PC-3 (cell line): ENCODE measurements around the gene STOML3. TPM values are rescaled to one million over a fixed set of nuclear protein-coding genes. Genes with fewer than 3 reads are reported as not detected.

ENCODE experiments used
- ATAC-seq: fragments of 200-7000 bp; cut with Tn5 transposase; 2 replicates; pipeline ENCODE4 v1.9.1; 2020; ENCODE audit warnings: mild to moderate bottlenecking, moderate library complexity
- BruUV-seq: library from RNA; stranded (reverse); fragments of 400-500 nt; replicated peaks from 2 replicates; lab custom pipeline; 2021; lab: Mats Ljungman, UMichigan
- CTCF ChIA-PET: fragments of 300-600 bp; sonication (Branson Sonifier 250); formaldehyde crosslinking; loops from one replicate; lab custom pipeline; 2022; ENCODE audit warnings: antibody characterized with exemption; lab: Charles Lee
- POLR2A ChIA-PET: fragments of 300-600 bp; sonication (Branson Sonifier 250); formaldehyde crosslinking; loops from one replicate; lab custom pipeline; 2022; ENCODE audit warnings: antibody characterized with exemption; ENCODE audit not compliant: unreplicated experiment; lab: Charles Lee
- DNase-seq: peaks from one replicate; pipeline ENCODE4 v3.0.0-alpha.2; 2015
- H2AFZ ChIP-seq: fragments of 300-600 bp; sonication (generic); 2 replicates; pipeline ENCODE4 v1.6.0; 2016; ENCODE audit warnings: antibody characterized with exemption, low read length
- H3F3A ChIP-seq: fragments of 300-600 bp; sonication (generic); one replicate; pipeline ENCODE4 v1.6.0; 2017; ENCODE audit warnings: antibody characterized with exemption, low read length, control low read depth, mild to moderate bottlenecking; ENCODE audit not compliant: unreplicated experiment
- H3K27ac ChIP-seq: fragments of 300-600 bp; sonication (generic); 2 replicates; pipeline ENCODE4 v1.5.1; 2016; ENCODE audit warnings: mild to moderate bottlenecking, low read length
- H3K27me3 ChIP-seq: fragments of 300-600 bp; sonication (generic); 2 replicates; pipeline ENCODE4 v1.6.1; 2016; ENCODE audit warnings: low read length, mixed read lengths
- H3K36me3 ChIP-seq: fragments of 300-600 bp; sonication (generic); 2 replicates; pipeline ENCODE4 v1.6.1; 2016; ENCODE audit warnings: low read depth, mixed run types, low read length, mixed read lengths
- H3K4me1 ChIP-seq: fragments of 300-600 bp; sonication (generic); 2 replicates; pipeline ENCODE4 v1.5.1; 2016; ENCODE audit warnings: low read length; ENCODE audit not compliant: insufficient read depth
- H3K4me2 ChIP-seq: fragments of 300-600 bp; sonication (generic); 2 replicates; pipeline ENCODE4 v1.6.0; 2016; ENCODE audit warnings: low read length
- H3K4me3 ChIP-seq: fragments of 300-600 bp; sonication (generic); 2 replicates; pipeline ENCODE4 v1.5.1; 2016; ENCODE audit warnings: mild to moderate bottlenecking, low read length, mixed read lengths
- H3K79me2 ChIP-seq: fragments of 300-600 bp; sonication (generic); 2 replicates; pipeline ENCODE4 v1.6.1; 2017; ENCODE audit warnings: low read length, mixed read lengths
- H3K9ac ChIP-seq: fragments of 300-600 bp; sonication (generic); 2 replicates; pipeline ENCODE4 v1.6.0; 2016; ENCODE audit warnings: mild to moderate bottlenecking, low read length
- H3K9me2 ChIP-seq: fragments of 300-600 bp; sonication (generic); replicated peaks from 2 replicates; pipeline ENCODE4 v1.6.1; 2016; ENCODE audit warnings: mixed run types, low read length, mixed read lengths
- H3K9me3 ChIP-seq: fragments of 300-600 bp; sonication (generic); 2 replicates; pipeline ENCODE4 v1.6.1; 2016; ENCODE audit warnings: low read length, mixed read lengths
- H4K20me1 ChIP-seq: fragments of 300-600 bp; sonication (generic); 2 replicates; pipeline ENCODE4 v1.6.1; 2016; ENCODE audit warnings: low read length, mixed read lengths
- CTCF ChIP-seq: fragments of 300-600 bp; sonication (generic); conservative IDR thresholded peaks from 2 replicates; pipeline ENCODE4 v1.5.1; 2017; ENCODE audit warnings: antibody characterized with exemption, low read depth, mild to moderate bottlenecking, low read length
- EZH2 ChIP-seq: fragments of 300-600 bp; sonication (generic); IDR thresholded peaks from one replicate; pipeline ENCODE4 v1.6.1; 2017; ENCODE audit warnings: antibody characterized with exemption, mild to moderate bottlenecking, low read length; ENCODE audit not compliant: unreplicated experiment
- EZH2phosphoT487 ChIP-seq: fragments of 300-600 bp; sonication (generic); IDR thresholded peaks from 2 replicates; pipeline ENCODE4 v1.6.1; 2018; ENCODE audit warnings: mild to moderate bottlenecking, antibody characterized with exemption, low read length, borderline replicate concordance
- intact Hi-C: fragments of 100-400 bp; cut with micrococcal nuclease; formaldehyde crosslinking; loops from 2 replicates; pipeline ENCODE4 v1.9.0; 2023
- total RNA-seq: library from RNA; depleted of rRNA; stranded (reverse); fragments of >200 nt; gene quantifications from 2 replicates; pipeline ENCODE4 v1.2.3, GENCODE V29; 2014

STOML3 gene
- total RNA-seq, 1 experiment from 2014 or later = not detected

- TF ChIP-seq CTCF (no peak), EZH2 (no peak), EZH2phosphoT487 (no peak)
- peak; percentile 37 for DNase-seq
- CTCF ChIA-PET = interaction anchor here (0.6 kb wide), 1 partner anchor 579 kb away, joined by 3 read pairs; the partner anchor contains the start of gene LHFPL6
- intact Hi-C loops = no loop called here
- no peaks in the 10 kb centered on the region for H3K9me3 ChIP-seq
- no peak overlapping the region for H3K27ac ChIP-seq
- H3K4me1 ChIP-seq = 0 out of 2 replicates have a peak, but pooled peaks cover 7% of the 10 kb centered on the region
- no peak overlapping the region for H3K4me3 ChIP-seq
- H4K20me1 ChIP-seq = no peaks in the 10 kb centered on the region
- H3K27me3 ChIP-seq = no peaks in the 10 kb centered on the region
- peaks cover 41% of the 10 kb centered on the region for H3K36me3 ChIP-seq
- 0 out of 2 replicates have a peak, but pooled peaks have one; percentile 27 for ATAC-seq
- no peak overlapping the region for H2AFZ ChIP-seq
- POLR2A ChIA-PET = no interaction called here
- H3K9me2 ChIP-seq = no peaks in the 10 kb centered on the region
- no TSS peak for BruUV-seq
- H3K79me2 ChIP-seq = no peaks in the 10 kb centered on the region
- no peak overlapping the region for H3K9ac ChIP-seq
- H3K4me2 ChIP-seq = no peak overlapping the region
- H3F3A ChIP-seq = no peaks in the 10 kb centered on the region
Observed at GRCh38 chr13:39023761-39024160, 33.1 kb upstream of the STOML3 start.

- Histone ChIP-seq H2AFZ (no peak overlapping the region), H3F3A (no peaks in the 10 kb centered on the region), H3K79me2 (no peaks in the 10 kb centered on the region), H3K36me3 (peaks cover 38% of the 10 kb centered on the region), H3K9me3 (no peaks in the 10 kb centered on the region), H3K4me3 (no peak overlapping the region), H4K20me1 (no peaks in the 10 kb centered on the region), H3K27me3 (no peaks in the 10 kb centered on the region), H3K4me1 (0 out of 2 replicates have a peak, but pooled peaks cover 7% of the 10 kb centered on the region), H3K9me2 (no peaks in the 10 kb centered on the region), H3K4me2 (no peak overlapping the region), H3K9ac (no peak overlapping the region), H3K27ac (no peak overlapping the region)
- no peak for TF ChIP-seq CTCF
- no peak for TF ChIP-seq EZH2phosphoT487
- TF ChIP-seq EZH2 = no peak
- ChIA-PET CTCF (no interaction called here), POLR2A (no interaction called here)
- intact Hi-C loops = no loop called here
- no peak for DNase-seq
- ATAC-seq = no peak
- BruUV-seq = no TSS peak
Observed at GRCh38 chr13:39023316-39023715, 32.7 kb upstream of the STOML3 start.

DNA sequence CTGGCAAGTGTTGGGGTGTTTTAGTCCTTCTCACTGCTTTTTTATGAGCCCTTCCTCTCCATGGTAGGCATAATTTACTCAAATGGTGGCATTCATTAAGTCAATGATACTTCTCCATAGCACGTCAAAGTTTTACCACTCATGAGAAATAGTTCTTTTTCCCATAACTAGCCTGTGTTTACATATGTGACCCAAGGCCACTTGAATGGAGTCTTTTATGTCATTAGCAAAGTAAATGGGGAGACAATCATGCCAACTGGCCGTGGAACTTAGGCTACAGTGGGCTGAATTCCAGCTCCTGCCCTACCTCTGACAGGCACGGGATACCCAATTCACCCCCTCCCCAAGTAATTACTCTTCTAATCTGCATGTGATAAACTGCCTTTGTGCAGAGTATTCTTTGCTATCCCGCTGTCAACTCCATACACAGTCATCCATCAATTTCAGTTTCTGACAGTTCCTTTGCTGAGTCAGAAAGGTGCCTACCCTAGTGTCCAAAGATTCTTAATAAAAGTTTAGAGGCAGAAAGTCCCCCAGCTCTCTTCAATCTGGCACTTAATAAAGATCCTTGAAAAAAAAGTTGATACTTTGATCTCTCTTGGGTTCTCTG lies 30.3 kb upstream of the STOML3 start:
- no peaks in the 10 kb centered on the region for H3K79me2 ChIP-seq
- H3K9me2 ChIP-seq = no peaks in the 10 kb centered on the region
- ChIA-PET POLR2A (interaction anchor here (0.6 kb wide), 1 partner anchor 14 kb away, joined by 3 read pairs; no protein-coding TSS in a partner anchor), CTCF (no interaction called here)
- H3K4me2 ChIP-seq = no peak overlapping the region
- H3F3A ChIP-seq = no peaks in the 10 kb centered on the region
- DNase-seq (no peak), ATAC-seq (no peak)
- no peak for TF ChIP-seq EZH2
- TF ChIP-seq CTCF = no peak
- TF ChIP-seq EZH2phosphoT487 = no peak
- H3K27me3 ChIP-seq = no peaks in the 10 kb centered on the region
- BruUV-seq = no TSS peak
- H3K4me3 ChIP-seq = no peak overlapping the region
- no peak overlapping the region for H2AFZ ChIP-seq
- no peak overlapping the region for H3K27ac ChIP-seq
- H3K9me3 ChIP-seq = no peaks in the 10 kb centered on the region
- intact Hi-C loops = no loop called here
- no peaks in the 10 kb centered on the region for H4K20me1 ChIP-seq
- no peak overlapping the region for H3K9ac ChIP-seq
- peaks cover 40% of the 10 kb centered on the region for H3K36me3 ChIP-seq
- 0 out of 2 replicates have a peak, but pooled peaks cover 7% of the 10 kb centered on the region for H3K4me1 ChIP-seq
